H1 (cell line): ENCODE results near the gene TBX6. TPM values are rescaled to one million over a fixed set of nuclear protein-coding genes. Genes with fewer than 3 reads are reported as not detected.

ENCODE experiments used
- BACH1 ChIP-seq: IDR thresholded peaks from 2 replicates; pipeline ENCODE4 v1.6.1; 2012; ENCODE audit warnings: low read length, improper control_type of control experiment
- CBX8 ChIP-seq: fragments of 300-800, 300-1000 bp; sonication (generic); IDR thresholded peaks from 2 replicates; pipeline ENCODE4 v1.7.1; 2016; ENCODE audit warnings: low read depth, low read length, borderline replicate concordance
- CREB1 ChIP-seq: IDR thresholded peaks from 2 replicates; pipeline ENCODE4 v1.6.1; 2012; ENCODE audit warnings: inconsistent platforms
- CTBP2 ChIP-seq: IDR thresholded peaks from 2 replicates; pipeline ENCODE4 v1.7.0; 2011; ENCODE audit warnings: borderline replicate concordance, mild to moderate bottlenecking, moderate library complexity, mixed read lengths, low read length; ENCODE audit not compliant: insufficient read depth, insufficient read length
- EGR1 ChIP-seq: IDR thresholded peaks from 2 replicates; pipeline ENCODE4 v1.6.1; 2011; ENCODE audit warnings: low read depth, low read length, borderline replicate concordance
- HDAC2 ChIP-seq, 2 experiments: fragments of 300-600 bp in 1 of 2; sonication (generic) in 1 of 2; IDR thresholded peaks; 2 replicates each; pipeline ENCODE4 v1.6.1; 2011 to 2012; ENCODE audit warnings: low read depth in 2 of 2, low read length in 2 of 2, mild to moderate bottlenecking in 2 of 2, moderate library complexity in 2 of 2, borderline replicate concordance in 1 of 2, inconsistent platforms in 1 of 2
- HDAC6 ChIP-seq: IDR thresholded peaks from one replicate; pipeline ENCODE4 v1.7.1; 2012; ENCODE audit warnings: low read depth, mild to moderate bottlenecking, inconsistent platforms, low read length, moderate library complexity
- KDM1A ChIP-seq: fragments of 200-600, 300-600 bp; sonication (generic); IDR thresholded peaks from 2 replicates; pipeline ENCODE4 v1.7.1; 2016; ENCODE audit warnings: mild to moderate bottlenecking, low read length, borderline replicate concordance
- PHF8 ChIP-seq: fragments of 200-600 bp; sonication (generic); conservative IDR thresholded peaks from 2 replicates; pipeline ENCODE4 v1.7.1; 2012; ENCODE audit warnings: low read depth, mild to moderate bottlenecking, inconsistent platforms, low read length, moderate library complexity
- POLR2AphosphoS5 ChIP-seq: IDR thresholded peaks from 2 replicates; pipeline ENCODE4 v1.6.1; 2011; ENCODE audit warnings: low read depth, low read length
- RAD21 ChIP-seq, 2 experiments: IDR thresholded peaks in 1 of 2; conservative IDR thresholded peaks in 1 of 2; 2 replicates each; pipeline ENCODE4 v1.6.1; 2011; ENCODE audit warnings: low read depth in 2 of 2, low read length in 2 of 2, improper control_type of control experiment in 1 of 2, inconsistent platforms in 1 of 2, mild to moderate bottlenecking in 1 of 2, moderate library complexity in 1 of 2
- SIN3A ChIP-seq, 2 experiments: IDR thresholded peaks in 1 of 2; conservative IDR thresholded peaks in 1 of 2; 2 replicates each; pipeline ENCODE4 v1.6.1; 2011 to 2012; ENCODE audit warnings: low read length in 2 of 2, improper control_type of control experiment in 1 of 2, low read depth in 1 of 2, mild to moderate bottlenecking in 1 of 2
- TAF1 ChIP-seq: IDR thresholded peaks from 2 replicates; pipeline ENCODE4 v1.6.1; 2011; ENCODE audit warnings: mild to moderate bottlenecking, low read depth, low read length
- YY1 ChIP-seq: IDR thresholded peaks from 2 replicates; pipeline ENCODE4 v1.6.1; 2011; ENCODE audit warnings: low read depth, mild to moderate bottlenecking, low read length
- ZNF274 ChIP-seq: IDR thresholded peaks from 2 replicates; pipeline ENCODE4 v1.7.0; 2012; ENCODE audit warnings: low read length, borderline replicate concordance; ENCODE audit errors: extremely low read depth
- polyA plus RNA-seq, 7 experiments: library from polyadenylated mRNA; depleted of rRNA in 3 of 7; stranded (reverse) in 5 of 7; unstranded in 2 of 7; fragments of >200 nt in 5 of 7; fragments of 200-250 nt in 2 of 7; gene quantifications; 1 replicate in 5 of 7; 2 replicates in 1 of 7; 4 replicates in 1 of 7; pipeline versions ENCODE4 v1.2.1 to v1.2.3, GENCODE V29; 2011 to 2013; ENCODE audit warnings: missing spikeins in 2 of 7, mixed read lengths in 2 of 7
- total RNA-seq: library from RNA; stranded (reverse); fragmentation: NEBNext Ultra II Directional; extraction: Animal tissue kit (Norgen Biotek cat#: 25700); gene quantifications from 2 replicates; pipeline ENCODE4 v1.2.1, GENCODE V29; 2021
- TF ChIP-seq, protein P1 (sequence below): IDR thresholded peaks from 2 replicates; pipeline ENCODE4 v1.6.1; 2011; ENCODE audit warnings: low read depth, mild to moderate bottlenecking, low read length; ENCODE audit not compliant: insufficient read depth
- TF ChIP-seq, protein P2 (sequence below): IDR thresholded peaks from 2 replicates; pipeline ENCODE4 v1.6.1; 2012; ENCODE audit warnings: inconsistent platforms
- TF ChIP-seq, protein P3 (sequence below): IDR thresholded peaks from 2 replicates; pipeline ENCODE4 v1.6.1; 2011; ENCODE audit warnings: low read length, improper control_type of control experiment

The TBX6 gene
- total and polyA plus RNA-seq, 2 of the 8 experiments (the other 6 are each of a cell fraction or from before 2014, with no cell fraction given): 2.2 to 2.8 TPM

DNA sequence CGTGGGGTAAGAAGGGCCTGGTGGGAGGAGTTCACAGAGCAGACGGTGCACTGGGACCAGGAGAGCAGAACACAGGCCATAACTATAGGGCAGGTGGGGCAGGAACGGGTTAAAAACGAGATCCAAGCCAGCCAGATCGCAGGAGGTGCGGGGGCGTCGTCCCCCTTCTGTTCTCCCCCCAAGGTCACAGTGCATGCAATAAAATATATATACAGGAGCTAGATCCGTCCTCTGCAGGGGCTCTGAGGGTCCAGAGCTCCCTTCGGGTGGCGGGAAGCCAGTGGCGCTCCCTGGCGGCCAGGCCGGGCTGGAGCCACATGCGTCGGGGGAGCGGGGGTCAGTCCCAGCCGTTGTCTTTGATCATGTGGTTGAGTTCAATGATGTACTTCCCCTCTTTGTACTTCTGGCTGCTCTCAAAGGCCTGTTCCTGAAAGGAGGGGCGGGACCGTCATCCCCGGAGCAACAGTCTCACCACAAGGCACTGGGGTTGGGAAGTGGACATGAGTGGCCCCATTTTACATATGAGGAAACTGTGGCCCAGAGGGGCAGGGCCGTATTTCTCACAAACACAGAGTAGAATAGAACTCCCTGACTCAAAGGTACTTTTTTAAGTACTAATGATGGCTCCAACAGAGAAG lies 768 bp upstream of the TBX6 start (continued):
- TF ChIP-seq CBX8: no peak
- peak; percentile 53; the same call in 1 of the 2 replicates for TF ChIP-seq YY1
- TF ChIP-seq CTBP2: no peak
- peak; percentile 70 for TF ChIP-seq CREB1
- no peak for TF ChIP-seq BACH1
- no peak for TF ChIP-seq ZNF274
- TF ChIP-seq SIN3A (conservative IDR thresholded peaks at IDR 0.05 in 1 of 2, IDR thresholded peaks at IDR 0.05 in 1 of 2; ENCODE audit: low read depth in 1 of 2, low read length in 2 of 2): peak; percentile 68 to 83; a peak in 3 of 4 replicates
- TF ChIP-seq TAF1: peak; percentile 38
- TF ChIP-seq EGR1: peak; percentile 44; the same call in 1 of the 2 replicates
- no peak for TF ChIP-seq PHF8
- TF ChIP-seq RAD21 (IDR thresholded peaks at IDR 0.05 in 1 of 2, conservative IDR thresholded peaks at IDR 0.05 in 1 of 2; ENCODE audit: low read depth in 2 of 2, low read length in 2 of 2): peak; percentile 40 to 56; a peak in 3 of 4 replicates
- TF ChIP-seq, protein P1, sequence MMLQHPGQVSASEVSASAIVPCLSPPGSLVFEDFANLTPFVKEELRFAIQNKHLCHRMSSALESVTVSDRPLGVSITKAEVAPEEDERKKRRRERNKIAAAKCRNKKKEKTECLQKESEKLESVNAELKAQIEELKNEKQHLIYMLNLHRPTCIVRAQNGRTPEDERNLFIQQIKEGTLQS: no peak
- peak; percentile 58; the same call in 1 of the 2 replicates for TF ChIP-seq POLR2AphosphoS5
- TF ChIP-seq KDM1A: peak; percentile 96; the same call in 1 of the 2 replicates
- TF ChIP-seq HDAC6: no peak
- TF ChIP-seq, protein P2, sequence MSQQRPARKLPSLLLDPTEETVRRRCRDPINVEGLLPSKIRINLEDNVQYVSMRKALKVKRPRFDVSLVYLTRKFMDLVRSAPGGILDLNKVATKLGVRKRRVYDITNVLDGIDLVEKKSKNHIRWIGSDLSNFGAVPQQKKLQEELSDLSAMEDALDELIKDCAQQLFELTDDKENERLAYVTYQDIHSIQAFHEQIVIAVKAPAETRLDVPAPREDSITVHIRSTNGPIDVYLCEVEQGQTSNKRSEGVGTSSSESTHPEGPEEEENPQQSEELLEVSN: peak; percentile 85
- TF ChIP-seq, protein P3, sequence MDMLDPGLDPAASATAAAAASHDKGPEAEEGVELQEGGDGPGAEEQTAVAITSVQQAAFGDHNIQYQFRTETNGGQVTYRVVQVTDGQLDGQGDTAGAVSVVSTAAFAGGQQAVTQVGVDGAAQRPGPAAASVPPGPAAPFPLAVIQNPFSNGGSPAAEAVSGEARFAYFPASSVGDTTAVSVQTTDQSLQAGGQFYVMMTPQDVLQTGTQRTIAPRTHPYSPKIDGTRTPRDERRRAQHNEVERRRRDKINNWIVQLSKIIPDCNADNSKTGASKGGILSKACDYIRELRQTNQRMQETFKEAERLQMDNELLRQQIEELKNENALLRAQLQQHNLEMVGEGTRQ: peak; percentile 44; the same call in 1 of the 2 replicates
- TF ChIP-seq HDAC2 (IDR thresholded peaks at IDR 0.05; ENCODE audit: borderline replicate concordance in 1 of 2, low read depth in 2 of 2, low read length in 2 of 2): peak in 1 of 2 experiments; percentile 93; a peak in 1 of 4 replicates
